GM12878 (cell line): ENCODE measurements around the gene FAN1. TPM values are rescaled to one million over a fixed set of nuclear protein-coding genes. Genes with fewer than 3 reads are reported as not detected.

ENCODE experiments used
- ATAC-seq: fragments of 200-7000 bp; cut with Tn5 transposase; 3 replicates; pipeline ENCODE4 v1.9.1; 2020; ENCODE audit warnings: mild to moderate bottlenecking, moderate library complexity
- BruUV-seq: library from RNA; stranded (reverse); fragments of 400-500 nt; replicated peaks from 2 replicates; lab custom pipeline; 2021; lab: Mats Ljungman, UMichigan
- CTCF ChIA-PET: fragments of 300-600 bp; sonication (Branson Sonifier 250); formaldehyde crosslinking; extraction: SDS; loops from one replicate; lab custom pipeline; 2021; ENCODE audit warnings: inconsistent platforms; lab: Yijun Ruan, JAX
- POLR2A ChIA-PET: fragments of 350-600 bp; formaldehyde crosslinking; extraction: SDS; loops from one replicate; lab custom pipeline; 2021; ENCODE audit warnings: inconsistent platforms; lab: Charles Lee
- RAD21 ChIA-PET: fragments of 300-600 bp; sonication (Branson Sonifier 250); formaldehyde crosslinking; loops from one replicate; lab custom pipeline; 2023; ENCODE audit warnings: antibody characterized with exemption; ENCODE audit not compliant: unreplicated experiment; lab: Charles Lee
- SMC1A ChIA-PET: fragments of 300-600 bp; sonication (Branson Sonifier 250); formaldehyde crosslinking; loops from one replicate; lab custom pipeline; 2023; ENCODE audit not compliant: unreplicated experiment, uncharacterized antibody; lab: Charles Lee
- DNase-seq: peaks from one replicate; pipeline ENCODE4 v3.0.0-alpha.2; 2011; ENCODE audit warnings: low read depth, low spot score
- FAIRE-seq: peaks from 3 replicates; lab custom pipeline; 2011; peaks lifted over from hg19 to GRCh38; lab: Jason Lieb, UNC
- H2AFZ ChIP-seq: 2 replicates; pipeline ENCODE4 v1.6.0; 2011; ENCODE audit warnings: low read depth, low read length, control low read depth; ENCODE audit not compliant: control insufficient read depth
- H3K27ac ChIP-seq: 2 replicates; pipeline ENCODE4 v1.5.1; 2011; ENCODE audit warnings: control low read depth; ENCODE audit not compliant: control insufficient read depth, insufficient read depth
- H3K27me3 ChIP-seq, 2 experiments: replicated peaks in 1 of 2; 2 replicates each; pipeline versions ENCODE4 v1.6.0 to v1.6.1; 2011; ENCODE audit warnings: low read length in 1 of 2; ENCODE audit not compliant: control insufficient read depth in 2 of 2, insufficient read depth in 2 of 2
- H3K36me3 ChIP-seq, 2 experiments: 2 replicates each; pipeline ENCODE4 v1.5.1; 2011; ENCODE audit warnings: low read length in 1 of 2; ENCODE audit not compliant: control insufficient read depth in 2 of 2, insufficient read depth in 2 of 2
- H3K4me1 ChIP-seq: 2 replicates; pipeline ENCODE4 v1.6.1; 2011; ENCODE audit warnings: mild to moderate bottlenecking, low read length, moderate library complexity, mixed read lengths; ENCODE audit not compliant: control insufficient read depth, insufficient read depth
- H3K4me2 ChIP-seq: 2 replicates; pipeline ENCODE4 v1.6.0; 2011; ENCODE audit warnings: control low read depth; ENCODE audit not compliant: control insufficient read depth, insufficient read depth
- H3K4me3 ChIP-seq: fragments of 200-600 bp; sonication (generic); 2 replicates; pipeline ENCODE4 v1.5.1; 2016
- H3K79me2 ChIP-seq: 2 replicates; pipeline ENCODE4 v1.6.0; 2011; ENCODE audit warnings: low read length; ENCODE audit not compliant: control insufficient read depth, insufficient read depth
- H3K9ac ChIP-seq: 2 replicates; pipeline ENCODE4 v1.8.0; 2011; ENCODE audit warnings: low read length, control low read depth, mixed read lengths; ENCODE audit not compliant: control insufficient read depth, insufficient read depth
- H3K9me3 ChIP-seq: replicated peaks from 3 replicates; pipeline ENCODE4 v1.5.1; 2011; ENCODE audit warnings: mild to moderate bottlenecking, low read length; ENCODE audit not compliant: control insufficient read depth, insufficient read depth
- H4K20me1 ChIP-seq: 2 replicates; pipeline ENCODE4 v1.6.0; 2011; ENCODE audit not compliant: control insufficient read depth, insufficient read depth
- ASH2L ChIP-seq: fragments of 300-600, 200-600 bp; sonication (generic); IDR thresholded peaks from 2 replicates; pipeline ENCODE4 v1.6.1; 2017; ENCODE audit warnings: low read depth, mild to moderate bottlenecking, borderline replicate concordance
- ATF7 ChIP-seq: fragments of 450-650 bp; IDR thresholded peaks from 2 replicates; pipeline ENCODE4 v1.6.1; 2016; ENCODE audit warnings: low read depth, mild to moderate bottlenecking
- CBFB ChIP-seq: IDR thresholded peaks from 2 replicates; pipeline ENCODE4 v1.6.1; 2016; ENCODE audit warnings: antibody characterized with exemption, low read depth
- E4F1 ChIP-seq: fragments of 450-650 bp; IDR thresholded peaks from 2 replicates; pipeline ENCODE4 v1.6.1; 2018; ENCODE audit warnings: borderline replicate concordance, mild to moderate bottlenecking; ENCODE audit not compliant: partially characterized antibody
- EED ChIP-seq: sonication (generic); IDR thresholded peaks from 2 replicates; pipeline ENCODE4 v1.6.1; 2016; ENCODE audit warnings: antibody characterized with exemption, low read depth
- ELK1 ChIP-seq: IDR thresholded peaks from 2 replicates; pipeline ENCODE4 v1.6.1; 2012; ENCODE audit warnings: low read depth, low read length, improper control_type of control experiment
- KLF5 ChIP-seq: fragments of 450-650 bp; IDR thresholded peaks from 2 replicates; pipeline ENCODE4 v1.6.1; 2014; ENCODE audit warnings: mild to moderate bottlenecking; ENCODE audit not compliant: partially characterized antibody
- NKRF ChIP-seq: fragments of 450-650 bp; conservative IDR thresholded peaks from 2 replicates; pipeline ENCODE4 v1.6.1; 2017; ENCODE audit warnings: mild to moderate bottlenecking, moderate library complexity
- PAX8 ChIP-seq: fragments of 450-650 bp; IDR thresholded peaks from 2 replicates; pipeline ENCODE4 v1.6.1; 2017; ENCODE audit warnings: mild to moderate bottlenecking, moderate library complexity
- PML ChIP-seq: IDR thresholded peaks from 2 replicates; pipeline ENCODE4 v1.6.1; 2012; ENCODE audit warnings: low read length, inconsistent platforms
- STAT1 ChIP-seq: fragments of 450-650 bp; conservative IDR thresholded peaks from 2 replicates; pipeline ENCODE4 v1.6.1; 2014; ENCODE audit warnings: antibody characterized with exemption, mild to moderate bottlenecking
- SUZ12 ChIP-seq: fragments of 200-600 bp; sonication (generic); IDR thresholded peaks from one replicate; pipeline ENCODE4 v1.6.1; 2018; ENCODE audit warnings: antibody characterized with exemption, mild to moderate bottlenecking; ENCODE audit not compliant: unreplicated experiment
- TCF12 ChIP-seq: IDR thresholded peaks from 2 replicates; pipeline ENCODE4 v1.6.1; 2011; ENCODE audit warnings: low read depth, mild to moderate bottlenecking, low read length
- ZBTB40 ChIP-seq: fragments of 450-650 bp; IDR thresholded peaks from 2 replicates; pipeline ENCODE4 v1.6.1; 2016; ENCODE audit warnings: mild to moderate bottlenecking, moderate library complexity, borderline replicate concordance
- WGBS: methylation state at CpG from one replicate; pipeline ENCODE4 v1.1.6; 2016; ENCODE audit warnings: low lambda C conversion rate; ENCODE audit not compliant: insufficient replicate concordance, insufficient coverage; ENCODE audit errors: missing lambda C conversion rate; 5-methylcytosine and 5-hydroxymethylcytosine counted together
- in situ Hi-C: fragments of 300-500 bp; cut with MboI; formaldehyde crosslinking; loops from 9 replicates; pipeline ENCODE4 v1.14.3; 2018; ENCODE audit warnings: mixed read lengths
- intact Hi-C: fragments of 100-400 bp; cut with micrococcal nuclease; formaldehyde crosslinking; loops from one replicate; pipeline ENCODE4 v1.14.2; 2022; ENCODE audit not compliant: unreplicated experiment
- polyA plus RNA-seq, 11 experiments: library from polyadenylated mRNA; depleted of rRNA in 4 of 11; unstranded in 6 of 11; stranded (reverse) in 5 of 11; fragments of >200 nt; fragmentation: Nextera tagmentation in 4 of 11; fragmentation: Illumina TruSeq in 1 of 11; extraction: Ambion mirVana in 4 of 11; extraction: Trizol in 1 of 11; gene quantifications; 1 replicate in 1 of 11; 2 replicates in 10 of 11; pipeline versions ENCODE4 v1.2.1 to v1.2.3, GENCODE V29; 2011 to 2016; ENCODE audit warnings: inconsistent platforms in 2 of 11, missing spikeins in 2 of 11, low read depth in 1 of 11
- total RNA-seq, 4 experiments: library from RNA; depleted of rRNA in 3 of 4; stranded (reverse); fragments of >200 nt in 3 of 4; fragmentation: Illumina TruSeq in 1 of 4; extraction: Trizol in 1 of 4; gene quantifications; 2 replicates each; pipeline versions ENCODE4 v1.2.1 to v1.2.3, GENCODE V29; 2013 to 2021

Gene FAN1
- total and polyA plus RNA-seq, 10 of the 15 experiments (the other 5 are each of a cell fraction or from before 2014, with no cell fraction given), result 0.55 to 18.6 (median 12.6) TPM

- ChIA-PET SMC1A (interaction anchor here (1.0 to 2.6 kb wide), 11 partner anchors 8 to 595 kb away, joined by 3 to 17 read pairs (median 6); partner anchors contain the start of gene FAN1), POLR2A (no interaction called here), CTCF (interaction anchor here (1.0 to 4.6 kb wide), 6 partner anchors 72 to 593 kb away, joined by 3 to 57 read pairs (median 4); no protein-coding TSS in a partner anchor), RAD21 (interaction anchor here (2.7 to 3.1 kb wide), 2 partner anchors 233 to 593 kb away, joined by 9 to 35 read pairs; no protein-coding TSS in a partner anchor)
- no peak overlapping the region for H3K4me2 ChIP-seq
- no peaks in the 10 kb centered on the region for H3K4me1 ChIP-seq
- H3K36me3 ChIP-seq, result no peaks in the 10 kb centered on the region
- H3K27ac ChIP-seq, result no peak overlapping the region
- H3K79me2 ChIP-seq, result no peaks in the 10 kb centered on the region
- no peak overlapping the region for H3K4me3 ChIP-seq
- BruUV-seq, result no TSS peak
- DNase-seq (no peak), FAIRE-seq (no peak), ATAC-seq (no peak)
- intact Hi-C loops, result no loop called here
- no peak overlapping the region for H3K9ac ChIP-seq
- in situ Hi-C loops, result no loop called here
- 82% methylated on average over 33 of the region's 33 CpGs for WGBS
- H3K9me3 ChIP-seq, result no peaks in the 10 kb centered on the region
- no peak overlapping the region for H2AFZ ChIP-seq
- no peaks in the 10 kb centered on the region for H3K27me3 ChIP-seq
- H4K20me1 ChIP-seq, result no peaks in the 10 kb centered on the region
- TF ChIP-seq SUZ12 (no peak), PAX8 (no peak), ASH2L (no peak), TCF12 (no peak), ATF7 (no peak), EED (no peak), ELK1 (no peak), PML (no peak), E4F1 (no peak), STAT1 (no peak), CBFB (no peak), NKRF (no peak), KLF5 (no peak), ZBTB40 (no peak)
Measured at GRCh38 chr15:30895461-30896210, 8.1 kb upstream of the FAN1 start.
